NCI-H1417 treated with DMSO at 0.1 percent for 48 hours (cell line): ENCODE measurements around the gene GRID1.
"Not testable (repeated sequence)": the region's sequence is repeated elsewhere in the genome, so short reads cannot be mapped to it uniquely, and the experiment has no call there.

ENCODE experiments used
- DNase-seq: peaks from one replicate; lab custom pipeline; 2025; lab: John Stamatoyannopoulos, UW

The GRID1 gene

GRCh38 chr10:85719408-85719807, 647.2 kb downstream of the GRID1 start:
- no peak for DNase-seq

GRCh38 chr10:85713885-85714284, 652.7 kb downstream of the GRID1 start:
- no peak for DNase-seq

GRCh38 chr10:85702768-85703167, 663.8 kb downstream of the GRID1 start:
- no peak for DNase-seq

GRCh38 chr10:85699066-85699465, 667.5 kb downstream of the GRID1 start:
- DNase-seq, result not testable (repeated sequence)

GRCh38 chr10:85696893-85697292, 669.7 kb downstream of the GRID1 start:
- DNase-seq, result no peak

- no peak for DNase-seq
Observed at GRCh38 chr10:85682621-85683020, 684.0 kb downstream of the GRID1 start.

GRCh38 chr10:85679710-85680109, 686.9 kb downstream of the GRID1 start:
- no peak for DNase-seq

- DNase-seq, result no peak
Observed at GRCh38 chr10:85679061-85679460, 687.5 kb downstream of the GRID1 start.

- no peak for DNase-seq
Observed at GRCh38 chr10:85674851-85675250, 691.7 kb downstream of the GRID1 start.

- DNase-seq, result no peak
Observed at GRCh38 chr10:85673270-85673669, 693.3 kb downstream of the GRID1 start.

GRCh38 chr10:85671530-85671929, 695.1 kb downstream of the GRID1 start:
- DNase-seq, result no peak

- no peak for DNase-seq
Observed at GRCh38 chr10:85668522-85668921, 698.1 kb downstream of the GRID1 start.

GRCh38 chr10:85667638-85668233, 698.9 kb downstream of the GRID1 start:
- DNase-seq, result no peak

- DNase-seq, result no peak
Observed at GRCh38 chr10:85666987-85667386, 699.6 kb downstream of the GRID1 start.

- DNase-seq, result no peak
Observed at GRCh38 chr10:85666102-85666501, 700.5 kb downstream of the GRID1 start.

- no peak for DNase-seq
Observed at GRCh38 chr10:85665681-85666080, 700.9 kb downstream of the GRID1 start.

- DNase-seq, result no peak
Observed at GRCh38 chr10:85665078-85665477, 701.5 kb downstream of the GRID1 start.

- no peak for DNase-seq
Observed at GRCh38 chr10:85661123-85661522, 705.5 kb downstream of the GRID1 start.

- no peak for DNase-seq
Observed at GRCh38 chr10:85659331-85659730, 707.3 kb downstream of the GRID1 start.

GRCh38 chr10:85658518-85658917, 708.1 kb downstream of the GRID1 start:
- DNase-seq, result no peak

GRCh38 chr10:85657476-85658113, 709.0 kb downstream of the GRID1 start:
- no peak for DNase-seq

- DNase-seq, result no peak
Observed at GRCh38 chr10:85655411-85655810, 711.2 kb downstream of the GRID1 start.

- DNase-seq, result no peak
Observed at GRCh38 chr10:85651497-85651882, 715.1 kb downstream of the GRID1 start.
